Activated T-helper 17 cell treated with anti-CD3 and anti-CD28 coated beads, Interleukin-2, amount 50 U/mL, for 72 hours (primary cell): ENCODE measurements around the gene UBE2M. TPM values are rescaled to one million over a fixed set of nuclear protein-coding genes. Genes with fewer than 3 reads are reported as not detected.

ENCODE experiments used
- ATAC-seq: fragments of 150-1000 bp; cut with Tn5 transposase; replicated peaks from 2 replicates; pipeline ENCODE4 v1.10.0; 2021; ENCODE audit warnings: mild to moderate bottlenecking, moderate library complexity
- H3K27ac Mint-ChIP-seq: one replicate; pipeline ENCODE4 v1.8.0; 2022; ENCODE audit warnings: mixed read lengths
- H3K27me3 Mint-ChIP-seq: one replicate; pipeline ENCODE4 v1.8.0; 2022; ENCODE audit warnings: mixed read lengths
- H3K36me3 Mint-ChIP-seq: one replicate; pipeline ENCODE4 v1.8.0; 2022; ENCODE audit warnings: low read depth, mild to moderate bottlenecking, mixed read lengths
- H3K4me1 Mint-ChIP-seq: one replicate; pipeline ENCODE4 v1.8.0; 2022; ENCODE audit warnings: mixed read lengths
- H3K4me3 Mint-ChIP-seq: one replicate; pipeline ENCODE4 v1.8.0; 2022; ENCODE audit warnings: mild to moderate bottlenecking, mixed read lengths
- H3K9me3 Mint-ChIP-seq: one replicate; pipeline ENCODE4 v1.8.0; 2022; ENCODE audit warnings: mixed read lengths
- total RNA-seq, 2 donors: library from RNA; stranded (reverse); gene quantifications; one replicate each; pipeline ENCODE4 v1.2.3, GENCODE V29; 2022

UBE2M gene
- total RNA-seq, 2 donors from 2014 or later, result 102 to 141 TPM

- H3K4me3 Mint-ChIP-seq, result peak overlapping the region; percentile 94
- peak; percentile 43 for ATAC-seq
- no peaks in the 10 kb centered on the region for H3K27me3 Mint-ChIP-seq
- no peaks in the 10 kb centered on the region for H3K9me3 Mint-ChIP-seq
- peak overlapping the region; percentile 100 for H3K27ac Mint-ChIP-seq
- peaks cover 48% of the 10 kb centered on the region for H3K4me1 Mint-ChIP-seq
- H3K36me3 Mint-ChIP-seq, result peaks cover 33% of the 10 kb centered on the region
Observed at GRCh38 chr19:58575183-58576041, 17.0 kb upstream of the UBE2M start.

- Mint-ChIP-seq H3K4me1 (peaks cover 42% of the 10 kb centered on the region), H3K4me3 (peak overlapping the region; percentile 94), H3K9me3 (no peaks in the 10 kb centered on the region), H3K27ac (peak overlapping the region; percentile 100), H3K27me3 (no peaks in the 10 kb centered on the region), H3K36me3 (peaks cover 48% of the 10 kb centered on the region)
- no peak for ATAC-seq
Observed at GRCh38 chr19:58573658-58574164, 15.3 kb upstream of the UBE2M start.

GRCh38 chr19:58572818-58573657 is 14.6 kb upstream of the UBE2M start, which contains the start of gene MZF1:
Gene MZF1 (minus strand): TSS chr19:58573335. CDS start chr19:58571389, 1,946 bp downstream.
- Mint-ChIP-seq H3K27ac (peak within 1 kb of the TSS; percentile 100), H3K4me3 (peak within 1 kb of the TSS; percentile 94), H3K4me1 (peaks cover 36% of the 10 kb centered on the region), H3K27me3 (no peaks in the 10 kb centered on the region), H3K9me3 (no peaks in the 10 kb centered on the region), H3K36me3 (peaks cover 54% of the 10 kb centered on the region)
- peak; percentile 73 for ATAC-seq

GRCh38 chr19:58572026-58572817 is 13.8 kb upstream of the UBE2M start:
- H3K4me1 Mint-ChIP-seq, result peaks cover 32% of the 10 kb centered on the region
- no peaks in the 10 kb centered on the region for H3K27me3 Mint-ChIP-seq
- H3K9me3 Mint-ChIP-seq, result no peaks in the 10 kb centered on the region
- peaks cover 54% of the 10 kb centered on the region for H3K36me3 Mint-ChIP-seq
- peak overlapping the region; percentile 100 for H3K27ac Mint-ChIP-seq
- ATAC-seq, result no peak
- peak overlapping the region; percentile 94 for H3K4me3 Mint-ChIP-seq

GRCh38 chr19:58571575-58571947 is 13.2 kb upstream of the UBE2M start:
- peaks cover 32% of the 10 kb centered on the region for H3K4me1 Mint-ChIP-seq
- no peaks in the 10 kb centered on the region for H3K27me3 Mint-ChIP-seq
- no peaks in the 10 kb centered on the region for H3K9me3 Mint-ChIP-seq
- H3K4me3 Mint-ChIP-seq, result peak overlapping the region; percentile 94
- peak overlapping the region; percentile 100 for H3K27ac Mint-ChIP-seq
- no peak for ATAC-seq
- peaks cover 57% of the 10 kb centered on the region for H3K36me3 Mint-ChIP-seq

GRCh38 chr19:58570770-58571574 is 12.6 kb upstream of the UBE2M start:
- Mint-ChIP-seq H3K4me1 (peaks cover 30% of the 10 kb centered on the region), H3K4me3 (peak overlapping the region; percentile 94), H3K27me3 (no peaks in the 10 kb centered on the region), H3K9me3 (no peaks in the 10 kb centered on the region), H3K36me3 (peaks cover 63% of the 10 kb centered on the region), H3K27ac (no peak overlapping the region)
- no peak for ATAC-seq

- ATAC-seq, result no peak
- H3K36me3 Mint-ChIP-seq, result peaks cover 65% of the 10 kb centered on the region
- peaks cover 27% of the 10 kb centered on the region for H3K4me1 Mint-ChIP-seq
- H3K4me3 Mint-ChIP-seq, result no peak overlapping the region
- H3K9me3 Mint-ChIP-seq, result no peaks in the 10 kb centered on the region
- H3K27me3 Mint-ChIP-seq, result no peaks in the 10 kb centered on the region
- peak overlapping the region; percentile 40 for H3K27ac Mint-ChIP-seq
Observed at GRCh38 chr19:58569943-58570670, 11.7 kb upstream of the UBE2M start.

- Mint-ChIP-seq H3K27ac (peak overlapping the region; percentile 40), H3K4me3 (no peak overlapping the region), H3K4me1 (peaks cover 29% of the 10 kb centered on the region), H3K36me3 (peaks cover 65% of the 10 kb centered on the region), H3K9me3 (no peaks in the 10 kb centered on the region), H3K27me3 (no peaks in the 10 kb centered on the region)
- no peak for ATAC-seq
Observed at GRCh38 chr19:58569191-58569942, 11.0 kb upstream of the UBE2M start.

- H3K27ac Mint-ChIP-seq, result peak overlapping the region; percentile 40
- no peaks in the 10 kb centered on the region for H3K9me3 Mint-ChIP-seq
- ATAC-seq, result no peak
Observed at GRCh38 chr19:58568453-58569130, 10.2 kb upstream of the UBE2M start.

GRCh38 chr19:58566989-58567388 is 8.6 kb upstream of the UBE2M start:
- Mint-ChIP-seq H3K4me1 (peaks cover 21% of the 10 kb centered on the region), H3K27me3 (no peaks in the 10 kb centered on the region), H3K9me3 (no peaks in the 10 kb centered on the region), H3K27ac (no peak overlapping the region), H3K36me3 (peaks cover 54% of the 10 kb centered on the region), H3K4me3 (no peak overlapping the region)
- no peak for ATAC-seq

More at GRCh38 chr19:58568453-58569130, 10.2 kb upstream of the UBE2M start:
- Mint-ChIP-seq H3K36me3 (peaks cover 65% of the 10 kb centered on the region), H3K4me1 (peaks cover 30% of the 10 kb centered on the region), H3K27me3 (no peaks in the 10 kb centered on the region), H3K4me3 (no peak overlapping the region)

GRCh38 chr19:58563823-58564222 is 5.4 kb upstream of the UBE2M start:
- ATAC-seq, result no peak
- Mint-ChIP-seq H3K27ac (no peak overlapping the region), H3K4me3 (peak overlapping the region; percentile 100), H3K36me3 (peaks cover 47% of the 10 kb centered on the region), H3K27me3 (no peaks in the 10 kb centered on the region), H3K9me3 (no peaks in the 10 kb centered on the region), H3K4me1 (peaks cover 19% of the 10 kb centered on the region)

- Mint-ChIP-seq H3K27ac (no peak overlapping the region), H3K4me1 (peaks cover 16% of the 10 kb centered on the region), H3K9me3 (no peaks in the 10 kb centered on the region)
Observed at GRCh38 chr19:58563034-58563573, 4.7 kb upstream of the UBE2M start.

More at GRCh38 chr19:58563034-58563573, 4.7 kb upstream of the UBE2M start:
- Mint-ChIP-seq H3K4me3 (peak overlapping the region; percentile 100), H3K36me3 (peaks cover 46% of the 10 kb centered on the region), H3K27me3 (no peaks in the 10 kb centered on the region)
- ATAC-seq, result no peak
